ENCODE data around the gene PRDX3.
"Not testable (repeated sequence)": the region's sequence is repeated elsewhere in the genome, so short reads cannot be mapped to it uniquely, and the experiment has no call there.

PRDX3 gene

GRCh38 chr10:119206603-119207365 lies 28.2 kb upstream of the PRDX3 start:
- peak; percentile 46 to 55 for DNase-seq (ENCODE audit: low read depth in 2 of 2)

- peak; percentile 22 to 40 for DNase-seq (ENCODE audit: low read depth in 2 of 2)
Observed at GRCh38 chr10:119205894-119206602, 27.4 kb upstream of the PRDX3 start.

GRCh38 chr10:119203006-119203405 lies 24.4 kb upstream of the PRDX3 start:
- DNase-seq (ENCODE audit: low read depth in 2 of 2) = no peak

- no peak for DNase-seq (ENCODE audit: low read depth in 2 of 2)
Observed at GRCh38 chr10:119201233-119201632, 22.6 kb upstream of the PRDX3 start.

GRCh38 chr10:119199231-119199992 lies 20.8 kb upstream of the PRDX3 start:
- DNase-seq (ENCODE audit: low read depth in 2 of 2) = peak in 1 of 2 experiments; percentile 29

GRCh38 chr10:119198438-119198837 lies 19.8 kb upstream of the PRDX3 start:
- DNase-seq (ENCODE audit: low read depth in 2 of 2) = peak in 1 of 2 experiments; percentile 29

GRCh38 chr10:119197921-119198320 lies 19.3 kb upstream of the PRDX3 start:
- DNase-seq (ENCODE audit: low read depth in 2 of 2) = no peak

GRCh38 chr10:119191881-119192280 lies 13.3 kb upstream of the PRDX3 start:
- DNase-seq (ENCODE audit: low read depth in 2 of 2) = no peak

GRCh38 chr10:119190954-119191785 lies 12.6 kb upstream of the PRDX3 start:
- no peak for DNase-seq (ENCODE audit: low read depth in 2 of 2)

GRCh38 chr10:119190353-119190752 lies 11.7 kb upstream of the PRDX3 start:
- no peak for DNase-seq (ENCODE audit: low read depth in 2 of 2)

GRCh38 chr10:119189811-119190282 lies 11.2 kb upstream of the PRDX3 start:
- DNase-seq (ENCODE audit: low read depth in 2 of 2) = no peak

- no peak for DNase-seq (ENCODE audit: low read depth in 2 of 2)
Observed at GRCh38 chr10:119183664-119184412, 5.2 kb upstream of the PRDX3 start.

- DNase-seq (ENCODE audit: low read depth in 2 of 2) = not testable (repeated sequence)
Observed at GRCh38 chr10:119180850-119181400, 2.3 kb upstream of the PRDX3 start.

- DNase-seq (ENCODE audit: low read depth in 2 of 2) = peak in 1 of 2 experiments; percentile 24
Observed at GRCh38 chr10:119177708-119178371, 772 bp downstream of the PRDX3 start.

GRCh38 chr10:119176166-119176565 lies 2.4 kb downstream of the PRDX3 start:
- DNase-seq (ENCODE audit: low read depth in 2 of 2) = no peak

- DNase-seq (ENCODE audit: low read depth in 2 of 2) = no peak
Observed at GRCh38 chr10:119174109-119174508, 4.5 kb downstream of the PRDX3 start.

- no peak for DNase-seq (ENCODE audit: low read depth in 2 of 2)
Observed at GRCh38 chr10:119167041-119167440, 11.6 kb downstream of the PRDX3 start.

- DNase-seq (ENCODE audit: low read depth in 2 of 2) = no peak
Observed at GRCh38 chr10:119166564-119166963, 12.0 kb downstream of the PRDX3 start.

GRCh38 chr10:119166118-119166500 lies 12.5 kb downstream of the PRDX3 start:
- no peak for DNase-seq (ENCODE audit: low read depth in 2 of 2)
